Calu3 (cell line): ENCODE measurements around the gene SCARB1. TPM values are rescaled to one million over a fixed set of nuclear protein-coding genes. Genes with fewer than 3 reads are reported as not detected.

Experiments
- BruUV-seq: library from RNA; stranded (reverse); fragments of 400-500 nt; replicated peaks from 2 replicates; lab custom pipeline; 2021; lab: Mats Ljungman, UMichigan
- CTCF ChIA-PET: fragments of 300-600 bp; sonication (Branson Sonifier 250); formaldehyde crosslinking; loops from one replicate; lab custom pipeline; 2022; ENCODE audit warnings: antibody characterized with exemption; lab: Charles Lee
- DNase-seq: peaks from one replicate; pipeline ENCODE4 v3.0.0; 2022
- H3K27ac Mint-ChIP-seq: one replicate; pipeline ENCODE4 v1.8.0; 2022; ENCODE audit warnings: mixed read lengths; ENCODE audit not compliant: unreplicated experiment
- H3K27me3 Mint-ChIP-seq: one replicate; pipeline ENCODE4 v1.8.0; 2022; ENCODE audit warnings: mixed read lengths; ENCODE audit not compliant: unreplicated experiment
- H3K36me3 Mint-ChIP-seq: one replicate; pipeline ENCODE4 v1.8.0; 2022; ENCODE audit warnings: mild to moderate bottlenecking, moderate library complexity, mixed read lengths; ENCODE audit not compliant: insufficient read depth, unreplicated experiment
- H3K4me1 Mint-ChIP-seq: one replicate; pipeline ENCODE4 v1.8.0; 2022; ENCODE audit warnings: mild to moderate bottlenecking, low read depth, mixed read lengths; ENCODE audit not compliant: unreplicated experiment
- H3K4me3 Mint-ChIP-seq: one replicate; pipeline ENCODE4 v1.8.0; 2022; ENCODE audit warnings: mild to moderate bottlenecking, low read depth, moderate library complexity, mixed read lengths; ENCODE audit not compliant: unreplicated experiment
- H3K9me3 Mint-ChIP-seq: one replicate; pipeline ENCODE4 v1.8.0; 2022; ENCODE audit warnings: low read depth, mixed read lengths; ENCODE audit not compliant: unreplicated experiment
- intact Hi-C: fragments of 100-400 bp; cut with micrococcal nuclease; formaldehyde crosslinking; loops from one replicate; pipeline ENCODE4 v1.10.0; 2022; ENCODE audit not compliant: unreplicated experiment
- total RNA-seq: library from RNA; stranded (reverse); gene quantifications from 2 replicates; pipeline ENCODE4 v1.2.3, GENCODE V29; 2022
- TF ChIP-seq, protein P1 (sequence below): fragments of 200-600 bp; IDR thresholded peaks from one replicate; pipeline ENCODE4 v1.8.0; 2022; ENCODE audit warnings: antibody characterized with exemption; ENCODE audit not compliant: unreplicated experiment

Gene SCARB1
- total RNA-seq, 1 experiment from 2014 or later = 51.6 TPM

GRCh38 chr12:124809391-124809790, 54.3 kb downstream of the SCARB1 start:
- CTCF ChIA-PET = interaction anchor here (1.0 kb wide), 1 partner anchor 42 kb away, joined by 3 read pairs; no protein-coding TSS in a partner anchor
- intact Hi-C loops = no loop called here
- no peaks in the 10 kb centered on the region for H3K4me1 Mint-ChIP-seq
- H3K9me3 Mint-ChIP-seq = no peaks in the 10 kb centered on the region
- peaks cover 6% of the 10 kb centered on the region for H3K36me3 Mint-ChIP-seq
- TF ChIP-seq, protein P1, sequence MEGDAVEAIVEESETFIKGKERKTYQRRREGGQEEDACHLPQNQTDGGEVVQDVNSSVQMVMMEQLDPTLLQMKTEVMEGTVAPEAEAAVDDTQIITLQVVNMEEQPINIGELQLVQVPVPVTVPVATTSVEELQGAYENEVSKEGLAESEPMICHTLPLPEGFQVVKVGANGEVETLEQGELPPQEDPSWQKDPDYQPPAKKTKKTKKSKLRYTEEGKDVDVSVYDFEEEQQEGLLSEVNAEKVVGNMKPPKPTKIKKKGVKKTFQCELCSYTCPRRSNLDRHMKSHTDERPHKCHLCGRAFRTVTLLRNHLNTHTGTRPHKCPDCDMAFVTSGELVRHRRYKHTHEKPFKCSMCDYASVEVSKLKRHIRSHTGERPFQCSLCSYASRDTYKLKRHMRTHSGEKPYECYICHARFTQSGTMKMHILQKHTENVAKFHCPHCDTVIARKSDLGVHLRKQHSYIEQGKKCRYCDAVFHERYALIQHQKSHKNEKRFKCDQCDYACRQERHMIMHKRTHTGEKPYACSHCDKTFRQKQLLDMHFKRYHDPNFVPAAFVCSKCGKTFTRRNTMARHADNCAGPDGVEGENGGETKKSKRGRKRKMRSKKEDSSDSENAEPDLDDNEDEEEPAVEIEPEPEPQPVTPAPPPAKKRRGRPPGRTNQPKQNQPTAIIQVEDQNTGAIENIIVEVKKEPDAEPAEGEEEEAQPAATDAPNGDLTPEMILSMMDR = no peak
- H3K27me3 Mint-ChIP-seq = no peaks in the 10 kb centered on the region
- no peak for DNase-seq
- H3K27ac Mint-ChIP-seq = no peak overlapping the region
- no TSS peak for BruUV-seq
- no peak overlapping the region for H3K4me3 Mint-ChIP-seq

DNA sequence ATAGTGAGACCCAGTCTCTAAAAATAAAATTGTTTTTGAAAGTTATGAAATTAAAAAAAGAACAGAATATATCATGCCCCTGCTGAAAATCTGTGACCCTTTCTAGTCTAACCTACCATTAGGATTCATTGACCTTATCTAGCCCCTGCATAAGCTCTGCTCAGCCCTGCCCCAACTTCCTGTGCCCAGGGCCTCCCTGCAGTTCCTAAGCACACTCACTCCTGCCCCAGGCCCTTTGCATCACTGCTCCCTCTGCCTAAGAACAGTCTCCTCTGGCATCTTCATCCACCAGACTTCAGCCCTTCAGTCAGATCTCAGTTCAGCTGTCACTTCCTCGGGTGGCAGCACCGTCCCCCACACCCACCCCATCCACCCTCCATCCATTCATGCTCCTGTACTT, 55.4 kb downstream of the SCARB1 start:
- no peaks in the 10 kb centered on the region for H3K27me3 Mint-ChIP-seq
- H3K27ac Mint-ChIP-seq = no peak overlapping the region
- TF ChIP-seq, protein P1 = no peak
- CTCF ChIA-PET = no interaction called here
- H3K4me3 Mint-ChIP-seq = no peak overlapping the region
- no peaks in the 10 kb centered on the region for H3K9me3 Mint-ChIP-seq
- no peaks in the 10 kb centered on the region for H3K4me1 Mint-ChIP-seq
- no TSS peak for BruUV-seq
- intact Hi-C loops = no loop called here
- no peak for DNase-seq
- peaks cover 6% of the 10 kb centered on the region for H3K36me3 Mint-ChIP-seq

GRCh38 chr12:124805876-124806668, 57.6 kb downstream of the SCARB1 start:
- Mint-ChIP-seq H3K27me3 (no peaks in the 10 kb centered on the region), H3K36me3 (no peaks in the 10 kb centered on the region), H3K27ac (no peak overlapping the region), H3K9me3 (no peaks in the 10 kb centered on the region), H3K4me1 (no peaks in the 10 kb centered on the region), H3K4me3 (no peak overlapping the region)
- TF ChIP-seq, protein P1 = no peak
- CTCF ChIA-PET = no interaction called here
- intact Hi-C loops = no loop called here
- DNase-seq = no peak
- BruUV-seq = no TSS peak

GRCh38 chr12:124805050-124805449, 58.6 kb downstream of the SCARB1 start:
- H3K36me3 Mint-ChIP-seq = no peaks in the 10 kb centered on the region
- H3K9me3 Mint-ChIP-seq = no peaks in the 10 kb centered on the region
- no peak overlapping the region for H3K27ac Mint-ChIP-seq
- intact Hi-C loops = no loop called here
- H3K4me1 Mint-ChIP-seq = no peaks in the 10 kb centered on the region
- CTCF ChIA-PET = no interaction called here
- no peaks in the 10 kb centered on the region for H3K27me3 Mint-ChIP-seq
- no TSS peak for BruUV-seq
- TF ChIP-seq, protein P1 = no peak
- no peak for DNase-seq
- H3K4me3 Mint-ChIP-seq = no peak overlapping the region
